GM12873 (cell line): ENCODE measurements around the gene DPP6.

Source experiments
- CTCF ChIP-seq: IDR thresholded peaks from 2 replicates; pipeline ENCODE4 v1.5.1; 2012; ENCODE audit warnings: low read depth, mild to moderate bottlenecking, moderate library complexity, low read length, control low read depth; ENCODE audit not compliant: insufficient read depth; ENCODE audit errors: missing control alignments

The DPP6 gene

GRCh38 chr7:154178895-154179294 is 126.7 kb downstream of the DPP6 start:
- no peak for TF ChIP-seq CTCF

- TF ChIP-seq CTCF = no peak
Observed at GRCh38 chr7:154183482-154183881, 131.3 kb downstream of the DPP6 start.

DNA sequence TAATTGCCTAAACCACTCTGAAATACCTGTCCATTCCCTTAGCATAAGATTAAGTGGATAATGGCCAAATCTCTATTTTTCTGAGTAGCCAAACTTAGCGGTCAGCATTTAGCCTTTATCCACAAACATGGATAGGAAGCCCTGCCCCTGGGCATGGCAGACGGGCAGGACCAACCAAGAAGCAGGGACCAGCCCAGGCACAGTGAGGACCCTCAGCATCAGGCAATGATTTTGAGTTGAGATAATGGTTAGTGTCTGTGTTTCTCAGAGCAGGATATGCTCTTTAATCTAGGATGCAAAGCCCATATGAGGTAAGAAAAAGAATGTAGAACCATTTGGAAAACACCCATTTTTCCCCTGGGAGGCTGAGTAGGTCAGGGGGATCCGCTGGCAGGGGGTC is 131.7 kb downstream of the DPP6 start:
- no peak for TF ChIP-seq CTCF

GRCh38 chr7:154186811-154187210 is 134.6 kb downstream of the DPP6 start:
- no peak for TF ChIP-seq CTCF

GRCh38 chr7:154188330-154188729 is 136.1 kb downstream of the DPP6 start:
- TF ChIP-seq CTCF = no peak

DNA sequence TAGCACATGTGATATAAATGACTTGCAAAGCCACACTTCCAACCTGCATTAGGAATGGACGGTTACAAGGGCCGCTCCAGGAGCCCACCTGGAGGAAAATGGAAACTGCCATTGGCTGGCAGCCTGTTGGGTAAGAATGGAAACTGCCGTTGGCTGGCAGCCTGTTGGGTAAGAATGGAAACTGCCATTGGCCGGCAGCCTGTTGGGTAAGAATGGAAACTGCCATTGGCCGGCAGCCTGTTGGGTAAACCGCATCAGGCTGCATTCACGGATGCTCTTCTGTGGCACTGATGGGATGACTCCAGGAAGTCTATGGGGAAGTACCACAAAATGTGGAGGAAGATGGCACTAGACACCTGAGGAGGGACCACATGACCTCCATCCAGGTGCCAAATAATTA is 143.1 kb downstream of the DPP6 start:
- TF ChIP-seq CTCF = no peak

DNA sequence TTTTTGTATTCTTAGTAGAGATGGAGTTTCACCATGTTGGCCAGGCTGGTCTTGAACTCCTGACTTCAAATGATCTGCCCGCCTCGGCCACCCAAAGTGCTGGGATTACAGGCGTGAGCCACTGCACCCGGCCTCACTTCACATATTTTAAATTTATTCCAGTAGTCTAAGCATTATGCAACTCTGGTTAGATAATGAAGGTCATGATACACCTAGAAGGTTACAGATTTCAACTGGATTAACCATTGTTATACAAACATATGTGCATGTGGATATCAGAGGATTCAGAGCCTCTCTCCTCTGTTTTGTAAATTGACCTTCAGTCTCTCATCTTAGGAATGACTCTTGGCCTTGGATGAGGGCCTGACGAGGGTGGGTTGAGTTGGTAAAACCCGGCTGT is 146.3 kb downstream of the DPP6 start:
- no peak for TF ChIP-seq CTCF
